Tibial artery (tissue), 4 donors: ENCODE data around the gene PRSS53.
A peak's percentile ranks its signal among the peaks of the same experiment; 100 is the strongest.

Experiments
- DNase-seq, 2 donors: peaks; one replicate each; pipeline ENCODE4 v3.0.0-alpha.2; 2019
- H3K27ac ChIP-seq, 2 donors: fragments of 200-600 bp; sonication (generic) in 1 of 2; 1 replicate in 1 of 2; 2 replicates in 1 of 2; pipeline ENCODE4 v1.5.1; 2018 to 2019; ENCODE audit warnings: mild to moderate bottlenecking in 1 of 2
- H3K27me3 ChIP-seq, 2 donors: fragments of 200-600 bp; sonication (generic) in 1 of 2; one replicate each; pipeline versions ENCODE4 v1.5.1 to v1.6.0; 2016 to 2019
- H3K36me3 ChIP-seq, 3 donors: fragments of 200-600 bp; sonication (generic) in 2 of 3; one replicate each; pipeline ENCODE4 v1.5.1; 2016 to 2019; ENCODE audit warnings: mild to moderate bottlenecking in 2 of 3
- H3K4me1 ChIP-seq, 4 donors: fragments of 200-600 bp; sonication (generic) in 2 of 4; 1 replicate in 3 of 4; 2 replicates in 1 of 4; pipeline ENCODE4 v1.5.1; 2016 to 2019
- H3K4me3 ChIP-seq, 2 donors: fragments of 200-600 bp; sonication (generic) in 1 of 2; 1 replicate in 1 of 2; 2 replicates in 1 of 2; pipeline ENCODE4 v1.5.1; 2018 to 2019; ENCODE audit warnings: mild to moderate bottlenecking in 2 of 2
- H3K9me3 ChIP-seq, 3 donors: fragments of 200-600 bp; sonication (generic) in 1 of 3; one replicate each; pipeline ENCODE4 v1.5.1; 2016 to 2019
- CTCF ChIP-seq, 2 experiments: fragments of 200-600 bp in 1 of 2; fragments of 450-650 bp in 1 of 2; IDR thresholded peaks; one replicate each; pipeline ENCODE4 v1.5.1; 2017 to 2019; ENCODE audit warnings: antibody characterized with exemption in 2 of 2, mild to moderate bottlenecking in 1 of 2, moderate library complexity in 1 of 2
- intact Hi-C: fragments of 100-400 bp; cut with DNase I; formaldehyde crosslinking; loops from one replicate; pipeline ENCODE4 v1.15.0; 2023; ENCODE audit warnings: low total_unique reads

The PRSS53 gene

GRCh38 chr16:31113121-31114120 is 24.7 kb upstream of the PRSS53 start:
- TF ChIP-seq CTCF (IDR thresholded peaks at IDR 0.05) = no peak
- no peaks in the 10 kb centered on the region for H3K27me3 ChIP-seq
- peaks cover 0 to 40% (median 15%) of the 10 kb centered on the region in 4 donors for H3K4me1 ChIP-seq
- no peak overlapping the region for H3K4me3 ChIP-seq
- peaks cover 19 to 37% (median 33%) of the 10 kb centered on the region in 3 donors for H3K36me3 ChIP-seq
- no peak for DNase-seq
- no peaks in the 10 kb centered on the region for H3K9me3 ChIP-seq
- H3K27ac ChIP-seq = peak overlapping the region; percentile 20 to 43
- intact Hi-C loops = no loop called here

- H3K27me3 ChIP-seq = no peaks in the 10 kb centered on the region
- intact Hi-C loops = no loop called here
- TF ChIP-seq CTCF (IDR thresholded peaks at IDR 0.05) = no peak
- H3K36me3 ChIP-seq = peaks cover 19 to 37% (median 33%) of the 10 kb centered on the region in 3 donors
- H3K27ac ChIP-seq = peak overlapping the region in 1 of 2 donors; percentile 43
- no peaks in the 10 kb centered on the region for H3K9me3 ChIP-seq
- H3K4me3 ChIP-seq = no peak overlapping the region
- H3K4me1 ChIP-seq = peaks cover 0 to 40% (median 19%) of the 10 kb centered on the region in 4 donors
- DNase-seq = no peak
Observed at GRCh38 chr16:31112711-31113110, 24.0 kb upstream of the PRSS53 start.

- Histone ChIP-seq H3K4me3 (no peak overlapping the region), H3K9me3 (no peaks in the 10 kb centered on the region), H3K27me3 (no peaks in the 10 kb centered on the region), H3K4me1 (peaks cover 0 to 39% (median 18%) of the 10 kb centered on the region in 4 donors), H3K27ac (peak overlapping the region in 1 of 2 donors; percentile 43), H3K36me3 (peaks cover 19 to 37% (median 33%) of the 10 kb centered on the region in 3 donors)
- TF ChIP-seq CTCF (IDR thresholded peaks at IDR 0.05) = no peak
- intact Hi-C loops = no loop called here
- no peak for DNase-seq
Observed at GRCh38 chr16:31111881-31112466, 23.2 kb upstream of the PRSS53 start.

- H3K27me3 ChIP-seq = no peaks in the 10 kb centered on the region
- H3K9me3 ChIP-seq = no peaks in the 10 kb centered on the region
- H3K4me3 ChIP-seq = no peak overlapping the region
- peaks cover 19 to 37% (median 33%) of the 10 kb centered on the region in 3 donors for H3K36me3 ChIP-seq
- TF ChIP-seq CTCF (IDR thresholded peaks at IDR 0.05) = no peak
- no peak for DNase-seq
- H3K27ac ChIP-seq = no peak overlapping the region
- intact Hi-C loops = no loop called here
- H3K4me1 ChIP-seq = peaks cover 0 to 40% (median 17%) of the 10 kb centered on the region in 4 donors
Observed at GRCh38 chr16:31110106-31111034, 21.6 kb upstream of the PRSS53 start.

- H3K36me3 ChIP-seq = peaks cover 19 to 37% (median 33%) of the 10 kb centered on the region in 3 donors
- H3K9me3 ChIP-seq = no peaks in the 10 kb centered on the region
- peak overlapping the region in 1 of 2 donors; percentile 98 for H3K27ac ChIP-seq
- no peaks in the 10 kb centered on the region for H3K27me3 ChIP-seq
- no peak for DNase-seq
- no peak for TF ChIP-seq CTCF (IDR thresholded peaks at IDR 0.05)
- H3K4me3 ChIP-seq = peak overlapping the region in 1 of 2 donors; percentile 88
- intact Hi-C loops = no loop called here
- peaks cover 0 to 40% (median 17%) of the 10 kb centered on the region in 4 donors for H3K4me1 ChIP-seq
Observed at GRCh38 chr16:31109622-31110021, 20.9 kb upstream of the PRSS53 start.
